NK-92 treated with Interleukin-12 subunit alpha and Interleukin-12 subunit beta, amount 100 ng/mL, for 24 hours (cell line): ENCODE results near the gene ZBP1.

Experiments used
- DNase-seq: peaks from one replicate; lab custom pipeline; 2025; lab: John Stamatoyannopoulos, UW

The ZBP1 gene

DNA sequence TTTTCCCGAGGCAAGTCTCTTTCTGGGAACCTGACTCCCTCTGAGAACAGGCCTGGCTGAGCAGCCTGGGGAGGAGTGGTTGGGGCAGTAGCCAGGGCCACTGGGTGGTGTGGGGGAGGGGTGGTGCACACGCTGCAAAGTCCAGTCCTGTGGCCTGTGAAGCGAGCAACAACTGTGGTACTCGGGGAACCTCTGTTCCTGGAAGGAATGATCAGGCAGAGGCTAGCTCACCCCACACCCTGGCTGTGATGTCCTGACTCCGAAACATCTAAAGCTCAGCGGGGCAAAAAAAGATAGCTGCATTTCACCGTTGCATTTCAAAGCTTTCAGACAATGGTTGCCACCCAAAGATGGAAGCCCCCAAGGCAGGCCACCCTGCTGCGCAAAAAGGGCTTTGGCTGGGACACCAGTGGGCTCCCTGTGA is 33.8 kb downstream of the ZBP1 start:
- DNase-seq = no peak

DNA sequence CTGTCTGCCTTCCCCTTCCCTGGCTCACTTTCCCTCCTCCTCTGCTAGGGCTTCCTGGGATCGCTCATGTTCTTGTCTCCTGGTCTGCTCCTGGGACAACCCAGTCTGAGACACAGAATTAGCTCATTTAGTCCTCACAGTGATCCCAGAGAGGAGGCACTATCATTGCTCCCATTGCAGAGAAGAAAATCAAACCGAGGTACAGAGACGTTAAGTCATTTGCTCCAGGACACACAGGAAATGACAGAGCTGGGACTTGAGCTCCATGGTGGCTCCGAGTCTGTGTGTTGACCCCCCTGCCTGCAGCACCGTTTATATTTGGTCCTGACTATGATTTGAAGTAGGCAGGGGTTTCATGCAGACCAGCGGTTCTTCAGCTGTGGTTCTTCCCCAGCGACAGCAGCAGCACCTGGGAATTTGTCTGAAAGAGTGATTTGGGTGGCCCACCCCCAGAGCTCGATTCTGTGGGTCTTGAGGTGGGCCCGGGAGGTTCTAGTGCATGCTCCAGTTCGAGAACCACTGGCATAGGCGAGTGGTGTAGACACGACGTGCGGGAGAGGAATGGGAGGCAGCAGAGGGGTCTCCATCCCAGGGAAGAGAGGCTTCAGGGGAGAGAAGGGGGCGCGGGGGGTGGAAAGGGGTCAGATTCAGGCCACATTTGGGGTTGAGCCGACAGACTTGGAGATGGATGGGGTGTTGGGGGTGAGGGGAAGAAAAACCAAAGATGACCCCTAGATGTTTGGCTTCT is 34.6 kb downstream of the ZBP1 start:
- DNase-seq = no peak

DNA sequence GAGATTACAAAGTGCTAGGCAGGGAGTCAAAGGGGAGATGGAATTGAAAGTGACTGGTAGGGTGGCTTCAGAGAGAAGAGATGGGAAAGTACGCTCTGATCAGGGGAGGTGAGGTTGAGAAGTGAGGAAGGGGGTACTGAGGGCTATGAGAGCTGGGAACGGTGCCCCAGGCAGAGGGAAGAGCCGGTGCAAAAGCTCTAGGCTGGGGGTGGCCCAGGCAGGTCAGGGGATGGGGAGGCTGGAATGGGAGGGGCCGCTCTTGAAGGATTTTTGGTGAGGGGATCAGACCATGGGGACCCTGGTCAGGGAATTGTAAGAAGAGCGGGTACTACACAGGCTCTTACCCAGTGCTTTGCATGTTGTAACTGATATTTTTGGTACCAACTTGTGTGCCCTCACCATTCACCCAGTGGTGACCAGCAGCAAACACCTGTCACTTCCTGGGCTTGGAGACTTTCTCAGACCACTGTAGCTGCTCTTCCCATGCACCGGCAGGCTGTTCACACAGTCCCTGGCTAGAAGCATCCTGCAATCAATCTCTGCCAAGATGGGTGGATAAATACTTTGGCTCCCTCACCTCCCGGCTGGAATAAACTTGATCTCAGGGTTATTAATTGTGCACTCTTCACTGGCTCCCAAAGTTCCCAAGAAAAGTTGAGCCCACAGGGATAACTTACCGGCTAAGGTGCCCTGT is 35.3 kb downstream of the ZBP1 start:
- no peak for DNase-seq

DNA sequence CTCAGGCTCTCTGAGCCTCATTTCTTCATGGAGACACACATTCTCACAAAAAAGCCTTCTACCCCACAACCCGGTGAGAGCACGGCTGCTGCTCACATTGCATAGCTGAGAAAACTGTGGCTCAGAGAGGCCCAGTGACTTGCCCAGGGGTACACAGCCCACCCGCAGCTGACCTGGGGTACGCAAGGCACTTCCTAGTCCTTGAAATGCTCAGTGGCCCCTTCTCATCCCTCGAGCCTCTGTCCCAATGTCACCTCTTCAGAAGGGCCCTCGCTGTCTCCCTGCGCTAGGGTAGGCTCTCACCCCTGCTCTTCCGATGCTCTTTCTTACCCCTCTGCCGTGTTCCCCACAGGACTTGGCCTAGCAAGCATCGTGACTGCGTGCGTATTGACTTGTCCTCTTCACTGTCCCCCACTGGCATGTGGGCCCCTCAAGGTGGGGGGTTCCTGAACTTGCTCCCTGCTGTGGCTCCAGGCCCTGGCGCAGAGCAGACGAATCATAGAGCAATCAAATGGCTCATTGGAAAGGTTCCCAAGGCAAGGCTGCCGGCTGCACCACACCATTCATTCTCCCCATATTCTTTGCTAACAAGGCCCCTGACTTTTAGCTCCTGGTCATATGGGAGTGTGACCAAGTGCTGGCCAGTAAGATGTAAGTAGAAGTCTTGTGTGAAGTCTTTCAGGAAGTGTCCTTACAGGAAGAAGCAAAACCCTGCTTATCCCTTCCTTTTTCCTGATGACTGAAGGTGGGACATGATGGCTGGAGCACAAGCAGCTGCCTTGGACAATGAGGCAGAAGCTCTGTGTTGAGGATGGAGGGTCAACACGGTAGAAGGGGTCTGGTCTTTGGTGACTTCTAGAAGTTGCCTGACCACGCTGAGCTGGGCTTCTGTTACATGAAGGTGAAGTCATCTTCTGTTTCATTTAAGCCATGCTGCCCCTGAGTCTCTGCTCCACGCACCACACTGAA is 36.7 kb downstream of the ZBP1 start:
- DNase-seq = no peak

DNA sequence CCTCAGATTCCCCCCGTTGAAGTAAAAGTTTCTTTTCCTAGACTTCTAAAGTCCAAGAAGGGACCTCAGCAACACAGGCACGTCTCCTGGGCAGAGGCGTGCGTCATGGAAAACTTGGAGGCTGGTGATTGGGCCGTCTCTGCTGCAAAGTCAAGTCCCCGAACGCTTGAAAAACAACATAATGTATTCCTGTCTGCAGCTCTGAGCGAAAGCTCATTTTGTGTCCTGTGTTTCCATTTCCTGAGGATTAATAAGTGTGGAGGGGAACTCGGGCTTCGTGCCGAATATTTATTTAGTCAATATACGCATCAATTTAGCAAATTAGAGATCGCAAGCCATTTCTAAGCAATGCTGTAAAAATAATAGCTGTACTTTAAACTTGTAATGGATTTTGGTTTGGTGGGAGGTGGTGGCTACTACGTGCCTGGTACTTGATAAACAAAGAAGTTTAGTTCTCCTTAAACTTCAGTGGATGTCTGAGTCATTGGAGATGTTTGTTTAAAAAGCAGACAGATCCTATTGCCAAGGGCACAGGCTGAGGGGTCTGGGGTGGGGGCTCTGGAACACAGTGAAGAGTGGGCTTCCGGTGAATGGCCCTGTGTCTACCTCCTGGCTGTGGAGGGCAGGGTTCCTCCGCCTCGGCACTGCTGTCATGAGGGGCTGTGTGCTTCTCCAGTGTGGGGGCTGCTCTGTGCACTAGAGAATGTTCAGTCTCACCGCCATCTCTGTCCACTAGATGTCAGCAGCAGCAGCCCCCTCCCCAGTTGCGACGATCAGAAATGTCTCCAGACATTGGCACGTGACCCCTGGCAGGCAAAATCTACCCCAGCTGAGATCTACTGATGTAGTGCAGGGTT is 37.6 kb downstream of the ZBP1 start:
- no peak for DNase-seq

DNA sequence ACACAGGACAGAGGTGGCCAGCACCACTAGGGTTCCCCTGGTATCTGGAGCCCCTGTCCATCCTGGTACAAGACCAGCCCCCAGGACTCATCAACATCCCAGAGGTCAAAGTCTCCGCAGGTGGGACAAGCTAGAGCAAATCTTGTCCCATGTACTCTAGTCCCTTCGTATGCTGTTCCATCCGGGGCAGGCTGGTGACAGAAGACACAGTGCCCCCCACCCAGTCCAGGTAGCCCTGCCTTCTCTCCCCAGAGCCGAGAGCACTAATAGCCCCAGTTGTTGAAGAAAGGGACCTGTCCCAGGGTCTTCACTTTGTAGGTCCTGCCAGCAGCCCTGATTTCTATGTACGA is 38.2 kb downstream of the ZBP1 start:
- no peak for DNase-seq

DNA sequence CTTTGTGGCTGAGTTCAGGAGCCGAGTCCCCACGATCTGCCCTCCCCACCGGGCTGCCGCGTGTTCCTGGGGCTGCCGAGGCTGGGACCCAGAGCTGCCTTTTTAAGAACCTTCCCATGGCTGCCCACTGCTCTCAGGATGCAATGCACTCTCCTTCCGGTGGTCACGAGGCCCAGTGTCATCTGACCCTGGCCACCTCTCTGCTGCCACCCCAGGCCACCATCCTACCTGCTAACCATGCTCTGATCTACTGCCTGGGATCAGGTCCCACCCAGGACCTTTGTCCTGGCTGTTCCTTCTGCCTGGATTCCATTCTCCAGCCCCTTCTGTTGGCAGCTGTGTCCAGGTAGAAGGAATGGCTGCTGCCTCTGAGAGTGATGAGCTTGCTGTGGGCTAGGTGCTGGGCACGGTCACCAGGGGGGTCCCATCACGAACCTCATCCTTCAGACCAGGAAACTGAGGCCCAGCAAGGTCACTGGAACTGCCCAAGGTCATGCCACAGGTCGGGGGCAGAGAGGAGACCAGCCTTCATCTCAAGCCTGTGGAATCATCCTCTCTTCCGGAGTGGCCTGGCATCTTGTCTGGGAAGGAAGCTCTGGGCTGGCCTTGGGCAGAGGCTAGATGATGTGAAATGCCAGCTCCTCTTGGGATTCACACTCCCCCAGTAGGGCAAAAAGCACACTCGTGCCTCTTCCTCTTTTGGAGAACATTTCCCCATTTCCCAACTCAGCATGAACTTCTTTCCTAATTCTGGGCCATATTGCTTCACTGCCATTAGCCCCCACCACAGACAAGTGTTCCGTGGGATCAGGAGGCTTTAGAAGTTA is 38.8 kb downstream of the ZBP1 start:
- DNase-seq = no peak

DNA sequence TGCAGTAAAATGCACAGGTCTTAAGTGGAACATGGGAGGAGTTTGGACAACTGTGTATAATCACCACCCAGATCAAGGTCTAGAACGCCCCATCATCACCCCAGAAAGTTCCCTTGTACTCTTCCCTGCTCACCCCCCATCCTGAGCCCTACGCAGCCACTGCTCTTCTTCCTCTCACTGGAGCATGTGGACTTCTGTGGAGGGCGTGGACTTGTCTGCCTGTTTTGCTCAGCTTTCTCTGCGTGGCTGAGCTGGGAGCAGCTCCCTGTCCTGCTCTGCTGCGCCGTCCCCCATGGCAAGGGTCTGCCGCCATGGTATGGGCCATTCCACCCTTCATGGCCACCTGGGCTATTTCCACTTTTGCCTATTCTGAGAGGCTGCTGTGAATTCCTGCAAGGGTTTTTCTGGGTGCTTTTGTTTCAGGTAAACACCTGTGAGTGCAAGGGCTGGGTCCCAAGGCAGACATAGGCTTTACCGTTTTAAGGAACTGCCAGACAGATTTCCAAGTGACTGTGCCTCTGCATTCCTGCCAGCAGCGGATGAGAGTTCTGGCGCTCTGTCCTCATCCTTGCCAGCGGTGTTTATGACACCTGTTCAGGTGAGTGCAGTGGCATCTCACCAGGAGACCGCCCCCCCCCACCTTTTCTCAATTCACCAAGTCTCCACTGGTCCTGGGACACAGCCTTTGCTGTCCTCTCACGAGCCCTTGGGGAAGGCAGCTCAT is 39.6 kb downstream of the ZBP1 start:
- DNase-seq = no peak

DNA sequence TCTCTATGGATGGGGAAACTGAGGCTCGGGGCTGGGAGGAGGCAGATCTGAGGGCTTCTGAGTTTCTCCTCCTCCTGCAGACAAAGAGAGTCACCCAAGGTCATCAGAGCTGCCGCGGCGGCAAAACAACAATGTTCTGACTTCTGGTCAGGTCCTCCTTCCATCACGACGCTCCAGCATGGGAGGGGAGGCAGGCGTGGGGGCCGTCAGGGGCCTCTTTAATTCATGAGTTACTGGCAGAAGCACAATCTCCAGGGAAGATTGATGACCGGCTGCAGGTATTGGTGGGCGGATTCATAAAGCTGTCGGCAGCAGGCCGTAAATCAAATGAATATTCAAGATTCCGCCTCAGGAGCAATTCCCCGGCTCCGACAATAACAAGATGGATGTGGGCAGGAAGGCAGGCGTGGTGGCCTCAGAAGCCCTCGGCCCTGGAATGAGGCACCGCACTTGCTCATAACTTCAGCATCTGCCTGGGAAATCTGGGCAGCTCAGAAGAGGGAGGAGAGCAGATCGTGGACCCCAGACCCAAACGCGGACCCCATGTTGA is 40.3 kb downstream of the ZBP1 start:
- no peak for DNase-seq

DNA sequence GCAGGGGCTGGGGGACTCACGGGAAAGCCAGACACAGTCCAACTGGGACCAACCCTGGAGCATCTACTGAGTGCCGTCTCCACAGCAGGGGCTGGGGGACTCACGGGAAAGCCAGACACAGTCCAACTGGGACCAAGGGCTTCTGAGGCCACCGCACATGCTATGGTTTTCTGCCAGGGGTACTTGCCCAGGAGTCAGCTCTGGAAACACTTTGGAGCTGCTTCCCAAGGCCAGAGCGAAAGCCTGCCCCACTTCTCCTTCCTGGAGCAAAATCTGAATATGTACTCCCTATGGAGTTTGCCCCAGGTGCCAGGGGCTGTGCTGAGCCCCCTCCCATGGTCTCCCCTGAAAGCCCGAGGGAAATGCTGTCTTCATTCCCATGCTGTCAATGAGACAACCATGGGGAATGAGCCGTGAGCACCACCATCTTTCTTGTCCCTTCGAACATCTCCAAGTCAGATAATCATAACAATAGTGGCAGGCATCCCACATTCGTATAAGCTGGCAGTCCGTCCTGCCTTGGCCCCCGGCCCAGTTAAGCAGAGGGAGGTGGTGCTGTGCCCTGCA is 40.8 kb downstream of the ZBP1 start:
- DNase-seq = no peak

DNA sequence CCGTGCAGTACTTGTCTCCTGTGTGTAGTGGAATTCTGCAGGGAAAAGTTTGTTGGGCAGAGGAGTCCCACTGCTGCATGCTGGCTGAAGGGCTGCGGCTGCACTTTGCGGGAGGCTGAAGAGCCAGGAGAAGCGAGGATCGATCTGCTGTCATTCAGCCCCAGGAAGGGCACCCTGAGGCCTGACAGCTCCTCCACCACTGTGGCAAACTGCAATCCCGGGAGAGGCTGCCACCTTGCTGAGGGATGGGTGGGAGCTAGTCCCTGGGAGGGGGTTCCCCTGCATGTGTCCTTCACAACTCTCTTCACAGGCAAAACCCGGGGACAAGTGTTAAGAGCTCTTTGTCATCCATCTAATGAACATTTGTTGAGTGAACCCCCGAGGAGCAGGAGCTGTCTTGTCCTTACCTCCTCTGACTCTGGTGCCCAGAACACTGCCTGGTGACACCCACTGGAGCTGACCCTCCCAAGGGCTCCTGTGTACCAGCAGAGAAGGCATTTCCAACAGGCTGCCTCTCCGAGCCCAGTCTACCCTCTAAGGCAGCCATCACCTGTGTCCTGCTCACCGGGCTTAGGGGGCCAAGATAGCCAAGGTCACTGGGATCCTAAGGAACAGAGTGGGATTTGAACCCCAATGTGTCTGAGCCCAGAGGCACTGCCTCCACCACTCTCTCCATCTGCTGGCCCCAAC is 41.6 kb downstream of the ZBP1 start:
- DNase-seq = no peak

DNA sequence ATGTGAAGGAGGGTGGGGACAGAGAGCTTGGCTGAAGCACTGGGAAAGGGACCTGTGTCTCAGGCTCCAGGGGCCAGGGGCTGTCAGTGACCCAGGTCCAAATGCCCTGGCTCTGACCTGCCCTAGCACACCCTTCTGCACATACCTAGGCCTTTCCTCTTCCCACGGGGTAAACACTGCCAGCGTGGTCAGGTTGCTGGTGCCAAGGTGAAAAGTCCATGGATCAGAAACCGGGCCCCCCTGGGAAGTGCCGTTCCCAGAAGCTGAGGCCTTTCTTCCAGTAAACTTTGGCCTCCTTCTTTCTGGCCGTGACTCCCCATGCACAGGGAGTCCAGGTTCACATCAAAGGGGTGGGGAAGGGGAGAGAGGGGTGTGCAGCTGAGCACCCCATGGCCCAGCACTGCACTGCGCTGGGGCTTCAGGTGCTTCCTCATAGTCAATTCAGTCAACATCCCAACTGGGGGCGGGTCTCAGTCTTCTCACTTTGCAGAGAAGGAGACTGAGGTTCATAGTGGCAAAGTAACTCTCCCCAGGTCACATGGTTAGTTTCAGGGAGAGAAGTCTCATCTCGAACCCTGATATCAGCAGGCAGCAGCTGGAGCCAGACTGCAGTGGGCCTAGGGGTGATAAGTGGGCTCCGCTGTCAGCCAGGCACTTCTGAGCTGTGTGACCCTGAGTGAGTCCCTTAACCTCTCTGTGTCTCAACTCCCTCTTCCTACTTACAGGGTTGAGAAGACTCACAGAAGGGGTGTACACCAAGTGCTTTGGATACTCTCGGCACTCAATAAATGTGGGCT is 42.3 kb downstream of the ZBP1 start:
- no peak for DNase-seq

DNA sequence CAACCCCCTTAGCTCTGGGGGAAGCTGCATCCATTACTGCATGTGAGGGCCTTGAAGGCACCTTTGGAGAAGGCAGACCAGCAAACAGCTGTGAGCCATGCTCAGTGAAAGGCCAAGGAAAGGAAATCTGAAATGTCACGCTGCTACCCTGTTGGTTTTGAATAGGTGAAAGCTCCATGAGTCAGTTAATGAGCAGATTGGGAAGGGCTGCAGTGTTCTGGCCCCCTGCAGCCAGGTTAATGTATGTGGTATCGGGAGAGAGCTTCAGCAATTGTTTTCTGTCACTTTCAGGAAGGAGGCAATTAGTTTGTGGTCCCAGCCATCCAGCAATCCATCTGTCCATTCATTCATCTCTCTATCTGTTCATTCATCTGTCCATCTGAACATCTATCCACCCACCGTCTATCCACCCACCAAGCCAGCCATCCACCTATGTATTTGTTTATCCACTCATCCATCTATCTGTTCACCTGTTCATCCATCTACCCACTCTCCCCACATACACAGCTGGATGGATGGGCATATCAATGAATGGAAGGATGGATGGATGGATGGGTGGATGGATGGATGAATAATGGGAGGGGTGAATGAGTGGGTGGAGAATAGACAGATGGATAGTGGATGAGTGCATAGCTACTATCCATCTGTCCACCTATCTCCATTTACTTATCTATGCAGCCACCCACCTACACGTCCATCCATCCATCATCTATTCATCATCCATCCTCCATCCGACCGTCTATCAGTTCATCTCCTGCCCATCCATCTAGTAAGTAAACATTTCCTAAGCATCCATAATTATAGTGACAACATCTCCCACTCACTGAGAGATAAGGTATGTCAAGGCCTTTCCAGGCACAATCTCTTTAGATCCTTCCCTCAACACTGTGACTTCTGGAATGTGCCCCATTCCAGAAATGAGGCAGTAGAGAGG is 43.3 kb downstream of the ZBP1 start:
- no peak for DNase-seq

DNA sequence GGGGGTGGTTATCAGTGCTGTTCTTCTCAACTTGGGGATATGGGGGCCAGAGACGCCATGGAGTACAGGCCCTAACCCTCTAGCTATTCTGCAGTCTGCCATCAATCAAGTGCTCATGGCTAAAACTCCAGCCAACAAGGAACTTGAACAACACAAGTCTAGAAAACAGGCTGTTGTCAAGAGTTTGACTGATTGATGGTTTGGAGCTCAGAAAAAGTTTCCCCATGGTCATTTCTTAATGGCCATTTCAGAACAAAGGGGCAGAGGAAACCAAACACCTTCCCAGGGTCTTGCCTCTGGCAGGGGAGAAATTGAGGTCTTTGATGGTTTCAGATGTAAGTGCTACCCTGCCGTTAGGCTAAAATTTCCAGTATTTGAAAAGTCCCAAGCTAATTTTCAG is 44.2 kb downstream of the ZBP1 start:
- no peak for DNase-seq

DNA sequence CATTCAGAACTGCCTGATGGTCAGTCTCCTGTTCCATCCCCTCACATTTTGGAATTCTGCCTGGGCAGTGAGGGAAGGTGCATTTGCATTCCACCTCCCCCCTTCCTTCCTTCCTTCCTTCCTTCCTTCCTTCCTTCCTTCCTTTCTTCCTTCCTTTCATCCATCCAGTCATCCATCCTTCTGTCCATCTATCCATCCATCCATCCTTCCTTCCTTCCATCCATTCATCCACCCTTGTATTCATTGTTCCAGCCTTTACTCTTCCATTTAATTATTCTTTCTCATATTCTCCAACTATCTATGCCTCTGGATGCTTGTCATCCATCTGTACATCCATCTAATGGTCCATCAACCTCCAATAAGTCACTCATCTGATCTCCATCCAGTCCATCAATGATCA is 45.3 kb downstream of the ZBP1 start:
- no peak for DNase-seq

DNA sequence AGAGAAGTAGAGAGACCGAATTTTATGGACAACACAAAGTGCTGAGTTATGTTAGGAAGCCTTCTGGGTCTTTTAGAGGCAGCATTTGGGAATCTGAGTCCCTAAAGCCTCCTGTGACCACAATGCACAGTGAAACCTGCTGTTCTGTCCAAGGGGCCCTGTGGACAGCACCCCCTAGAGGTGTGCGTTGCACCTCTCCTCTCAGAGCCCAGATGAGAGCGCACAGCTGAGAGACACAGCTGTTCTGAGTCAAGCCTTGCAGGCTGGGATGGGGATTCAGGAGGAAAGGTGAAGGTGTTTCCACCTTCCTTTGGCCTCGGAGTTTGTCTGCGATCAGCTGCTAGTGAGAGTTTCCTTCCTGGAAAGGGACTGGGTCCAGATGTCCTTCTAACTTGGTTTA is 46.3 kb downstream of the ZBP1 start:
- no peak for DNase-seq

DNA sequence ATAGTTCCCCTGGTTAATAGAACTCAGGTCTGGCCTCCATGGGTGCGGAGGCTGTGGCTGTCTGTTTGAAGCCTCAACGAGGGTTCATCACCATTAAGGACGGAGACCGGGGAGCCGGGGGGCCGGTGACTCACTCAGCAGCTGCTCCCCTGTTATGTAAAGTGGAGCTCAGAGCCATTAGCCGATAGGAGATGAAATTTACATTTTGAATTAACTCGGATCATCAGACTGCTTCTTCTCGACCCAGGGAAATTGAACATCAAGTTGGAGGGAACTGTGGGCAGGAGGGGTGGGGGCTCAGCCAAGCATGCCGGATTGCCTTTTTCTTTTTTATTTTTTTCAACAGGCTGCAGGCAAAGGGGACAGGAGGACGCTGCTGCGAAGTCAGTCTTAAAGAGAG is 47.0 kb downstream of the ZBP1 start:
- DNase-seq = no peak
